ENCODE results near the gene OAS2. TPM values are rescaled to one million over a fixed set of nuclear protein-coding genes. Genes with fewer than 3 reads are reported as not detected.
A peak's percentile ranks its signal among the peaks of the same experiment; 100 is the strongest.

The OAS2 gene
- total RNA-seq, 1 donor from 2014 or later = 96.4 TPM

- no peak overlapping the region for H3K27ac ChIP-seq
- peaks cover 54% of the 10 kb centered on the region for H3K27me3 ChIP-seq (ENCODE audit: low read depth)
- no peaks in the 10 kb centered on the region for H3K9me3 ChIP-seq
- TF ChIP-seq CTCF (IDR thresholded peaks at IDR 0.05) = no peak
- H3K36me3 ChIP-seq = no peaks in the 10 kb centered on the region
- intact Hi-C loops (cut with DNase I) = no loop called here
- ATAC-seq = no peak
- H3K4me3 ChIP-seq = peak overlapping the region; percentile 52
- peaks cover 10% of the 10 kb centered on the region for H3K4me1 ChIP-seq
- no peak for DNase-seq
Measured at GRCh38 chr12:113056381-113056630, 78.0 kb downstream of the OAS2 start.

- DNase-seq (no peak), ATAC-seq (peak; percentile 25 to 36)
- H3K36me3 ChIP-seq = no peaks in the 10 kb centered on the region
- intact Hi-C loops (cut with DNase I) = no loop called here
- H3K4me3 ChIP-seq = peak within 1 kb of the TSS; percentile 52
- no peaks in the 10 kb centered on the region for H3K9me3 ChIP-seq
- no peak for TF ChIP-seq CTCF (IDR thresholded peaks at IDR 0.05)
- H3K27me3 ChIP-seq (ENCODE audit: low read depth) = peaks cover 53% of the 10 kb centered on the region
- no peak within 1 kb of the TSS for H3K27ac ChIP-seq
- peaks cover 10% of the 10 kb centered on the region for H3K4me1 ChIP-seq
Measured at GRCh38 chr12:113056631-113057488, 78.5 kb downstream of the OAS2 start, which contains the start of gene DTX1. TSS of gene DTX1 (plus strand) at chr12:113056730. CDS start at chr12:113058193, 1,463 bp downstream.

GRCh38 chr12:113057565-113058485 is 79.5 kb downstream of the OAS2 start:
- ATAC-seq = no peak
- intact Hi-C loops (cut with DNase I) = no loop called here
- DNase-seq = no peak
- Histone ChIP-seq H3K4me3 (peak overlapping the region; percentile 52), H3K4me1 (peaks cover 10% of the 10 kb centered on the region), H3K9me3 (no peaks in the 10 kb centered on the region), H3K27ac (no peak overlapping the region), H3K36me3 (no peaks in the 10 kb centered on the region), H3K27me3 (ENCODE audit: low read depth) (peaks cover 55% of the 10 kb centered on the region)
- TF ChIP-seq CTCF (IDR thresholded peaks at IDR 0.05) = no peak

- Histone ChIP-seq H3K36me3 (no peaks in the 10 kb centered on the region), H3K4me3 (no peak overlapping the region), H3K9me3 (no peaks in the 10 kb centered on the region), H3K27me3 (ENCODE audit: low read depth) (peaks cover 55% of the 10 kb centered on the region), H3K27ac (no peak overlapping the region), H3K4me1 (peaks cover 10% of the 10 kb centered on the region)
- intact Hi-C loops (cut with DNase I) = no loop called here
- no peak for DNase-seq
- TF ChIP-seq CTCF (IDR thresholded peaks at IDR 0.05) = no peak
- ATAC-seq = no peak
Measured at GRCh38 chr12:113058553-113058952, 80.2 kb downstream of the OAS2 start.

- intact Hi-C loops (cut with DNase I) = no loop called here
Measured at GRCh38 chr12:113059071-113059595, 80.8 kb downstream of the OAS2 start.

More at GRCh38 chr12:113059071-113059595, 80.8 kb downstream of the OAS2 start:
- Histone ChIP-seq H3K27me3 (ENCODE audit: low read depth) (peaks cover 60% of the 10 kb centered on the region), H3K9me3 (no peaks in the 10 kb centered on the region), H3K4me1 (peaks cover 10% of the 10 kb centered on the region), H3K36me3 (no peaks in the 10 kb centered on the region), H3K4me3 (no peak overlapping the region), H3K27ac (no peak overlapping the region)
- TF ChIP-seq CTCF (IDR thresholded peaks at IDR 0.05) = no peak
- no peak for ATAC-seq
- DNase-seq = no peak
